ENCODE data around the gene FRMPD1.

GRCh38 chr9:37745970-37746369 lies 95.2 kb downstream of the FRMPD1 start:
- TF ChIP-seq ZSCAN18 (CRISPR knock-in tag; IDR thresholded peaks at IDR 0.05), result no peak
- TF ChIP-seq USF1 (CRISPR knock-in tag; IDR thresholded peaks at IDR 0.05), result no peak
- TF ChIP-seq ATF1 (CRISPR knock-in tag; IDR thresholded peaks at IDR 0.05), result no peak
- TF ChIP-seq CTCF (IDR thresholded peaks at IDR 0.05), result no peak
- no peak for TF ChIP-seq NR3C1 (CRISPR knock-in tag; conservative IDR thresholded peaks at IDR 0.05; ENCODE audit: low read depth)
- TF ChIP-seq ESRRA (CRISPR knock-in tag; IDR thresholded peaks at IDR 0.05; ENCODE audit: borderline replicate concordance), result no peak
- TF ChIP-seq FOXJ3 (CRISPR knock-in tag; IDR thresholded peaks at IDR 0.05; ENCODE audit: borderline replicate concordance), result no peak
- TF ChIP-seq ATF2 (CRISPR knock-in tag; IDR thresholded peaks at IDR 0.05; ENCODE audit: borderline replicate concordance, low read depth), result no peak
- TF ChIP-seq GABPB1 (CRISPR knock-in tag; IDR thresholded peaks at IDR 0.05), result no peak
- no peak for TF ChIP-seq STAT6 (CRISPR knock-in tag; conservative IDR thresholded peaks at IDR 0.05; ENCODE audit: low read depth)
- no peak for TF ChIP-seq GRHL2 (CRISPR knock-in tag; IDR thresholded peaks at IDR 0.05; ENCODE audit: insufficient replicate concordance, severe bottlenecking)
- TF ChIP-seq ZNF121 (CRISPR knock-in tag; IDR thresholded peaks at IDR 0.05), result no peak
